Measurements from ENCODE around the gene MMP7. TPM values are rescaled to one million over a fixed set of nuclear protein-coding genes. Genes with fewer than 3 reads are reported as not detected.

The MMP7 gene
- polyA plus RNA-seq, 3 donors = 26.3 to 38.4 (median 28.6) TPM

- no peak for DNase-seq (ENCODE audit: extremely low read depth in 1 of 11, low read depth in 9 of 11, low spot score in 4 of 11)
These were observed 20.7 kb upstream of the MMP7 start for GRCh38 chr11:102551169-102551781.

- no peak for DNase-seq (ENCODE audit: extremely low read depth in 1 of 11, low read depth in 9 of 11, low spot score in 4 of 11)
These were observed 16.4 kb upstream of the MMP7 start for GRCh38 chr11:102546923-102547471.

- DNase-seq (ENCODE audit: extremely low read depth in 1 of 11, low read depth in 9 of 11, low spot score in 4 of 11) = no peak
These were observed 15.9 kb upstream of the MMP7 start for GRCh38 chr11:102546427-102546826.

DNA sequence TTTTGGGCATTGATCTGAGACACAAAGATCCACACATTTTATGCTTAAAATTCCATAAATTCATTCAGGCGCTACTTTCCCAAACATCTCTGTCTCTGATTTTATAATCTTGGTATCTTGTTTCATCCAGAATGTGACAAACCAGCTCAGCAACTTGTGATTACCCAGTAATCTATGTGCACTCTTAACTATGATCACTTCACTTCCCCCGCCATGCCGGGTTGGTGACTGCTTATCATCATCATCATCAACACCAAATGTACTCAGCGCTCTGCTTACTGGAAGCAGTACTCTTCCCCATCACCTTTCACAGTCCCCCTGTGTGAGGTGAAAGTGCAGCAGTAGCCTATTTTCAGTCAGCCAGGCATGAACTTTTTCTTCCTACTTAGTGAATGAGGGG, 15.2 kb upstream of the MMP7 start:
- DNase-seq (ENCODE audit: extremely low read depth in 1 of 11, low read depth in 9 of 11, low spot score in 4 of 11) = no peak

GRCh38 chr11:102544594-102544993, 14.0 kb upstream of the MMP7 start:
- no peak for DNase-seq (ENCODE audit: extremely low read depth in 1 of 11, low read depth in 9 of 11, low spot score in 4 of 11)

DNA sequence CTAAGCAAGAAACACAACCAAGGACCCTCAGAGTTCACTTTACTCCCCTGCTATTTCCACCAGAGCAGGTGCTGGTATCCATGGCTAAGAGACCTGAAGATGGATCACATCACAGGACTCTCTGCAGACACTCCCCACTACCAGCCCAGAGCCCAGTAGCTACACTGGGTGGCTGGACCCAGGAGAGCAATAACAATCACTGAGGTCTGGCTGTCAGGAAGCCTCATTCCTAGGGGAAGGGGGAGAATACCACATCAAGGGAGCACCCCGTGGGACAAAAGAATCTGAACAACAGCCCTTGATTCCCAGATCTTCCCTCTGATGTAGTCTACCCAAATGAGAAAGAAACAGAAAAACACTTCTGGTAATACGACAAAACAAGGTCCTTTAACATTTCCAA, 9.0 kb upstream of the MMP7 start:
- DNase-seq (ENCODE audit: extremely low read depth in 1 of 11, low read depth in 9 of 11, low spot score in 4 of 11) = no peak

DNA sequence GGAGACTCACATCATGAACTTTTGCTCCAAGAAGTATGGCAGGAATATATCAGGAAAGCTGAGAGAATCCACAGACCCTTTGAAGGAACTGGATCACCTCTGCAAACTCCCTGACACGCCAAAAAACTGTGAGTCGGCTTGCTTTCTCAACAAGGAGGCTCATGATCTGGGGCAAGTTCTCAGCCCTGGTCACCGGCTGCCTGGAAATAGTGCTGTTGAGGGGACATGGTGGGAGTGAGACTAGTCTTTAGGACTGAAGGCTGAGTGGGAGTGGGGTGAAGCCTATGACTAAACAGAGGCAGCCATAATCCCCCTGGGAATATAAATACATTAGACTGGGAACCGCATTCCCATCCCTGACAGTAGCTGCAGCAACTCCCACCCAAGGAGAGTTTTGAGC, 8.4 kb upstream of the MMP7 start:
- no peak for DNase-seq (ENCODE audit: extremely low read depth in 1 of 11, low read depth in 9 of 11, low spot score in 4 of 11)

DNA sequence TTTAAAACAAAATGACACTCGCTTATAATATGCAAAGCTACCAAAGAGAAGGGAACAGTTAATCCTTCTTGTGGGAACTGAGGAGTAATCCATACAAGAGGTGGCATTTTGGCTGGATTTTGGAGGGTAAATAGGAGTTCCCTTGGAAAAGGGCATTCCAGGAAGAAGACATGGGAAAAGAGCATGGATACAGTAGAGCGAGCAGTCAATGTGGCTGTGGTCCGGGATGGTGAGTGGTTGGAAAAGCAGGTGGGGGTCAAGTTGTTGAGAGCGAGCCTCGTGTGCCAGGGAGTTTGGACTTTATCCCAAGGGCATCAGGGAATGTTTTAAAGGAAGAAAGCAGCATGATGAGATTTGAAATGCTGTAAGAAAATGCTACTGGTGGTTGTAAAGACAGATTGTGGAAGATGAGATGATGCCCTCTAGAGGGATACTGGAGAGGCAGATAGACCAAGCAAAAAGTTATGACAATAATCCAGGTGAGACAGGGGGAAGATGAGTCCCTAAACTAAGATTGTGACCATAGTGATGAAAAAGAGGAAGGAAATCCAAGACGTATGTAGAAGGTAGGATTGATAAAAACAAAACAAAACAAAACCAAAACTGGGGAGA, 3.8 kb upstream of the MMP7 start:
- no peak for DNase-seq (ENCODE audit: extremely low read depth in 1 of 11, low read depth in 9 of 11, low spot score in 4 of 11)

DNA sequence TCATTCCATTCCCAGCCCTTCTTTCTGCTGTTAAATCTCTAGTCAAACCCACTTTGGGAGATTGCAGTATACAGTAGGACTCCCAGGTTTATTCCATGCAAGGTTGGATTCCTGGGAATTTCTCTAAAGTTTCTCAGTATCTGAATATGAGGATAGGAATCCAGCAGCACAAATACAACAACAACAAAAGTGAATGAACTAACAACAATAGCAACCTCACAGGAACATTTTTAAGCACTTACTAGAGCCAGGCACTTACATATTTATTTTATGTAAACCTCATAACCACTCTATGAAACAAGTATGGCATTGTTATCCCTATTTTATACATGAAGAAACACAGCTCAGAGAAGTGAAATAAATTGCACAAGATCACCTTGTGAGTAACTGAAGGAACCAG, 1.9 kb downstream of the MMP7 start:
- no peak for DNase-seq (ENCODE audit: extremely low read depth in 1 of 11, low read depth in 9 of 11, low spot score in 4 of 11)

- DNase-seq (ENCODE audit: extremely low read depth in 1 of 11, low read depth in 9 of 11, low spot score in 4 of 11) = no peak
These were observed 2.9 kb downstream of the MMP7 start for GRCh38 chr11:102527684-102528083.

GRCh38 chr11:102527041-102527440, 3.5 kb downstream of the MMP7 start:
- no peak for DNase-seq (ENCODE audit: extremely low read depth in 1 of 11, low read depth in 9 of 11, low spot score in 4 of 11)

DNA sequence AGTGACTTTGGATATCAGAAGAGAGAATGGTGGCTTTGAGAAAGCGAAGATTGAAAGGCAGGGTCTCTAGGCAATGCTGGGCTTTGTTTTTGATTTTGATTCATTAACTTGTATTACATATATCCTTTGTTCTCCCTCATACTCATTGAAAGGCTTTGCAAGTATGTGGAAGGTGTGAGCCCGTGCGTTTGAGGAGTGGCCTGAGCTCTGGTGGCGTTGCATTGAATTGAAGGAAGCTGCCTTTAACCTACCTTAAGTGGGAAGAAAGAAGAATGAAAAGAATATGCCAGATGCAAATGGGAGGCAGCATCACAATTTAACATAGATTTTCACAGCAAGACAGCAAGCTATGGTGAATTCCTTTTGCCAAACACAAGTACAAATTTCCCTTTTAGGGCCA, 6.7 kb downstream of the MMP7 start:
- DNase-seq (ENCODE audit: extremely low read depth in 1 of 11, low read depth in 9 of 11, low spot score in 4 of 11) = no peak

DNA sequence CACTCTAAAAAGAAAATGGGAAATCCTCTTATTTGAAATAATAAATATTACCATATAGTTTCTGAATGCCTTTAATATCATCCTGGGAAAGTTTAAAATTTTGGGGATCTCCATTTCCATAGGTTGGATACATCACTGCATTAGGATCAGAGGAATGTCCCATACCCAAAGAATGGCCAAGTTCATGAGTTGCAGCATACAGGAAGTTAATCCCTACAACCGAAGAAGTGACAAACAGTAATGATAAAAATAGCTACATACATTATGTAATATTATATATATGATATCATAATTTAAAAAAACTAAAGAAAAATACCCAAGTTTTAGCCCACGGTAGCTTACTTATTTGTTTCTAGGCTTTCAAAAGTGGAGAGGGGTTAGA, 7.4 kb downstream of the MMP7 start:
- no peak for DNase-seq (ENCODE audit: extremely low read depth in 1 of 11, low read depth in 9 of 11, low spot score in 4 of 11)

DNA sequence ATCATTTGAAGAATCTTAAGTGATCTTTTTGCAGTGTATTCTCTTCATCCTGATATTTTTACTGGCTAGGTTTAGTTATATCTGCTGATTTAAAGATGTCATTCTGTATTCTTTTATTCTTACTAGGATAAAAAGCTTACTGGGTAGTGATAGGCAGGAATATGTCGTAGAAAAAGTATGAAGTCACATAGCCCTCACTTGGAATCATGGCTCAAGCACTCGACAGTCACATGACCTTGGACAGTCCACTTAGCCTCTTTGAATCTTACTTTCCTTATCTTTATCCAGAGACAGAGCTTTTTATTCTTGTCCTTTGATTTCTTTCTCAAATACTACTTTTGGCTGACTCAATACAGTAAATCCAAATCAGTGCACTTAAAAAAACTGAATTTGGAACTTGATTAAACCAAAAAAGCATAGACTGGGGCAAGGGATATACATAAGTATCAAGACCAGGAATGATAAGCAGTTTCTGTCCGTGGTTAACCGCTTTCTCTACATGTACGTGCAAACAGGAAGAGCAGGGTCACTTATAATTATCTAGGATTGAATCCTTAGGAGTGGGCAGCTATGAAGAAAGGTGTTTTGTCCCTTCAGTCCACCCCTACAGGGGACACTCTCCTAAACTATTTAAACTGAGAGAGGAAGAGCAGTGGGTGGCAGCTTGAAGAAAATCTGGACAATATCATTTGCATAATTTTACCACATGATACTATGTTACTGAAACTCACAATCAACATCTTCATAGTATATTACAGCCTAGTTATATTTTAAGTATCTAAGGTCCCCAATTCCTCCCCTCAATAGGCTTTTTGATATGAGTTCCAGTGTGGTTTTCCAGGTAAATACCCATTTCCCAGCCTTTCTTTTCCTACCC, 8.0 kb downstream of the MMP7 start:
- DNase-seq (ENCODE audit: extremely low read depth in 1 of 11, low read depth in 9 of 11, low spot score in 4 of 11) = no peak

DNA sequence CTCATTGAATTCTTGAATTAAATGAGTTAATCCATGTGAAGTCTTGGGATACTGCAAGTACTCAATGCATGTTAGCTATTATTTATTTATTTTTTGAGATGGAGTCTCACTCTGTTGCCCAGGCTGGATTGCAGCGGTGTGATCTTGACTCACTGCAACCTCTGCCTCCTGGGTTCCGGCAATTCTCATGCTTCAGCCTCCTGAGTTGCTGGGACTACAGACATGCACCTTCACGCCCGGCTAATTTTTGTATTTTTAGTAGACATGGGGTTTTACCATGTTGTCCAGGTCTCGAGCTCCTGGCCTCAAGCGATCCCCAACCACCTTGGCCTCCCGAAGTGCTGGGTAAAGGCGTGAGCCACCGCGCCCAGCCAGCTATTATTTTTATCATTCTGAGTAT, 9.4 kb downstream of the MMP7 start:
- DNase-seq (ENCODE audit: extremely low read depth in 1 of 11, low read depth in 9 of 11, low spot score in 4 of 11) = no peak

DNA sequence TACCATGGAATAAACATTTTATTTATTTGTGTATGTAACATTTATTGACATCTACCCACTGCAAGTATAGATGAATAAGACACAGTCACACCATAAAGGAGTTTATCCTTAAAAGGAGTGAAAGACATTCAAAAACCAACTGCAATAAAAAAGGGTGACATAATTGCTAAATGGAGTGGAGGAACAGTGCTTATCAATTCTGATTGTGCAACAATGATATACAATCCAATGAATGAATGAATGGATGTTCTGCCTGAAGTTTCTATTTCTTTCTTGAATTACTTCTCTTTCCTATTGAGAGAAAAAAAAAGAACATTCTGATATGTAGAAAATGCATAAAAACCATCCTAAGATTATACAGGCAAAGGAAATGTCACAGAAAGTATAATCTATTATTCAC, 10.0 kb downstream of the MMP7 start:
- no peak for DNase-seq (ENCODE audit: extremely low read depth in 1 of 11, low read depth in 9 of 11, low spot score in 4 of 11)

DNA sequence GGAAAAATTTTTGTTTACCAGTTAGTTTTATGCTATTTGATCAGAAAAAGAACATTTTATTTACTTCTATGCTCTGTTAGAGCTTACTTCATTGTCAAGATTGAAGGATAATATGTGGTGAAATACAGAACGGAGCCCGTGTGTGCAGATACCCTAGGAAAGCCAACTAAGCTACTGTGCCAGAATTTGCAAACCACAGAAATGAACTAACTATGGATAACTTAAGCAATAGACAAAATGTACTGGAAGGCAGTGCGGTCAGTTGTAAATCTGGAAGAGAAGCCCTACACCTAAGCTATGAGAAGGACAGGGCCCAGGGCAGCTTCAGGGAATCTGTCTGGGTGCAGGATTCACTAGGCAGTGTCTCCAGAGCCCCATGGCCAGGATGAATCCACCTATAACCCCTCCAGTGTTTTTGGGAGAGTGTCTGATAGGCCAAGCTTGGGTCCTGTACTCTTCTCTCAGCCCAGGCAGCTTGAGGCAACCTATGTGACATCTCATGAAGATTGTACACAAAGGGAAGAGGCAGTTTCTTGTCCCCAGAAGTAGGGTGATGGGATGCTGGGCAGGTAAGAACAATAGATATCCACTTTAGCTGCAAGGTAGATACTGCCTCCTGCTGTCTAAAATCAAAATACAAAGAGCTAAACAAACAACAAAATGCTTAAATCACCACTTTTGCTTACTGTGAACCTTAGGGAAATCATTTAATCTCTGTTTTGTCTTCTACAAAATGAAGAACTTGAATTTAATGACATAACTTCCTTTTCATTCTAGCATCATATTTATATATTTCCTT, 12.1 kb downstream of the MMP7 start:
- no peak for DNase-seq (ENCODE audit: extremely low read depth in 1 of 11, low read depth in 9 of 11, low spot score in 4 of 11)

- no peak for DNase-seq (ENCODE audit: extremely low read depth in 1 of 11, low read depth in 9 of 11, low spot score in 4 of 11)
These were observed 12.9 kb downstream of the MMP7 start for GRCh38 chr11:102517670-102518069.

DNA sequence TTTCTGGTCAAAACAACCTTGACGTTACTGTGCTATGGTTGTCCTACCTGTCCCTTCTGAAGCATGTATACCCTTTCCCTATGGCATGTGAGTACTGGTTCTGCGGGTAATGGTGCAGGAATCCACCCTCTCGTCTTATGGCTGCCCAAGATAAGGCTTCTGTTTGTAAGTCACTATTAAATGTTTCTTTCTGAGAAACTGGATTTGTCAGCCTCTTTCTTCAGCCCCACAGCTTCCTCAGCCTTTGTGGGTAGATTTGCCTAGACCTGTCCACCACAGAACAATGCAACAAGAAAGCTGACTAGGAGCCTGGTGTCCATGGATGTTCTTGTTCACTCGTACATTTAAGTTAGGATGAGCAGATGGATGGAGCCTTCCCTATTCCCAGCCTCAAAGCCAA, 14.4 kb downstream of the MMP7 start:
- DNase-seq (ENCODE audit: extremely low read depth in 1 of 11, low read depth in 9 of 11, low spot score in 4 of 11) = no peak
